ENCODE results near the gene EPHX1. TPM values are rescaled to one million over a fixed set of nuclear protein-coding genes. Genes with fewer than 3 reads are reported as not detected.

Gene EPHX1
- total and polyA plus RNA-seq, 2 of the 8 experiments (the other 6 are each of a cell fraction or from before 2014, with no cell fraction given): 45.3 to 79.1 TPM

DNA sequence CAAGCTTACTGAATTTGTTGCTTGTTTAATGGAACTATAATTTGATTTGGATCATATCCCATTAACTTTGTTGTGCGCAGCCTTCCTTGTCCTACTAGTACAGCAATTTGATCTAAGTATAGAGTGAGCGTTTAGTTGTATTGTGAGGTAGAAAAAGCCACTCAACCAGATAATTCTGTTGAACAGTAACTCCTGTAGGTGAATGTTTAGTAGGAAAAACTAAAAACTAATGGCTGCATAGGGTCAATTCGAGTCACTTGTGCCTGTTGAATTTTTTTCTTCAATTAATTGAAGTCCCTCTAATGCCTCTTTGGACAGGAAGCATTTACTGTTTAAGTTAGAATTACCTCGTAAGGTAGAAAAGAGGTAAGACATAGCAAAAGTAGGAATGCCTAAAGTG is 15.0 kb upstream of the EPHX1 start:
- no peaks in the 10 kb centered on the region for H3K4me1 ChIP-seq (replicated peaks in 1 of 4; ENCODE audit: control insufficient read depth in 3 of 4, insufficient read depth in 4 of 4, low read length in 3 of 4)
- no peak overlapping the region for H3K23ac ChIP-seq (ENCODE audit: insufficient read length)
- POLR2A ChIA-PET (ENCODE audit: partially characterized antibody): interaction anchor here (6.0 kb wide), 1 partner anchor 14 kb away, joined by 78 read pairs; the partner anchor contains the start of gene SRP9
- FAIRE-seq (no peak), DNase-seq (ENCODE audit: low read depth in 1 of 2, low spot score in 2 of 2) (no peak)
- no peak overlapping the region for H3K4me3 ChIP-seq (ENCODE audit: extremely low read depth in 1 of 4, insufficient read depth in 2 of 4, low read depth in 3 of 4, low read length in 4 of 4)
- peaks cover 15 to 32% of the 10 kb centered on the region in 2 experiments for H3K9me3 ChIP-seq (ENCODE audit: insufficient read depth in 2 of 2, low read depth in 1 of 2, low read length in 1 of 2)
- CTCF ChIA-PET (ENCODE audit: partially characterized antibody): interaction anchor here (4.1 kb wide), 1 partner anchor 15 kb away, joined by 25 read pairs; the partner anchor contains the start of gene EPHX1
- no peak overlapping the region for H3K9ac ChIP-seq (replicated peaks in 1 of 4; ENCODE audit: extremely low read depth in 1 of 4, low read depth in 3 of 4, low read length in 3 of 4)
- H3K27me3 ChIP-seq (replicated peaks in 1 of 4; ENCODE audit: control insufficient read depth in 3 of 4, extremely low read depth in 1 of 4, insufficient read depth in 3 of 4, low read length in 3 of 4): no peaks in the 10 kb centered on the region
- no peak overlapping the region for H2BK12ac ChIP-seq (ENCODE audit: low read depth, low read length)
- H2BK5ac ChIP-seq (ENCODE audit: low read depth, low read length): no peak overlapping the region
- H3K4ac ChIP-seq (replicated peaks; ENCODE audit: insufficient read length, low read depth, low read length): no peak overlapping the region
- no peak overlapping the region for H4K8ac ChIP-seq (ENCODE audit: extremely low read depth, insufficient read depth, low read length)
- no peaks in the 10 kb centered on the region for H3K79me1 ChIP-seq (ENCODE audit: low read depth, low read length)
- H4K91ac ChIP-seq (replicated peaks; ENCODE audit: insufficient read length, low read length): no peak overlapping the region
- no peak overlapping the region for H3K56ac ChIP-seq (replicated peaks; ENCODE audit: insufficient read length, low read depth, low read length)
- 94% methylated on average over 4 of the region's 4 CpGs; no CpG with 5 or more reads in 1 of the 2 experiments for WGBS, 2 experiments (ENCODE audit: extremely low coverage in 1 of 2, insufficient coverage in 1 of 2, insufficient read length in 1 of 2, insufficient replicate concordance in 2 of 2, low coverage in 1 of 2, low lambda C conversion rate in 2 of 2, missing lambda C conversion rate in 1 of 2)
- no peak overlapping the region for H3K27ac ChIP-seq (ENCODE audit: low read depth, low read length)
- no peak overlapping the region for H2BK120ac ChIP-seq (replicated peaks; ENCODE audit: low read depth, low read length)
- H4K20me1 ChIP-seq (replicated peaks in 1 of 2; ENCODE audit: control insufficient read depth in 1 of 2, insufficient read depth in 2 of 2, low read length in 2 of 2): no peaks in the 10 kb centered on the region
- H2AK5ac ChIP-seq (ENCODE audit: low read depth, low read length): no peak overlapping the region
- H2AFZ ChIP-seq (ENCODE audit: low read length): no peak overlapping the region
- peaks cover 5 to 41% (median 17%) of the 10 kb centered on the region in 4 experiments; a peak in 7 of 8 replicates for H3K36me3 ChIP-seq (ENCODE audit: control insufficient read depth in 2 of 4, insufficient read depth in 4 of 4, low read length in 3 of 4)
- no peaks in the 10 kb centered on the region for H3K23me2 ChIP-seq (ENCODE audit: low read depth, low read length)
- H3K14ac ChIP-seq (ENCODE audit: insufficient read length): no peak overlapping the region
- H3K79me2 ChIP-seq (ENCODE audit: control insufficient read depth in 1 of 2, insufficient read depth in 2 of 2, low read length in 2 of 2): 0 out of 4 replicates have a peak, but pooled peaks cover 0 to 3% of the 10 kb centered on the region in 2 experiments
- no peak overlapping the region for H2BK20ac ChIP-seq (ENCODE audit: low read length)
- H2BK15ac ChIP-seq (ENCODE audit: low read length): no peak overlapping the region
- H3K18ac ChIP-seq (ENCODE audit: extremely low read depth, low read length): no peak overlapping the region
- H4K5ac ChIP-seq (ENCODE audit: insufficient read length, low read depth, low read length): no peak overlapping the region
- TF ChIP-seq SRF (IDR thresholded peaks at IDR 0.05; ENCODE audit: low read depth, low read length) (no peak), ZNF274 (IDR thresholded peaks at IDR 0.05; ENCODE audit: borderline replicate concordance, extremely low read depth, low read length) (no peak), RNF2 (IDR thresholded peaks at IDR 0.05; ENCODE audit: borderline replicate concordance, low read depth, low read length, missing control alignments, poor library complexity, severe bottlenecking) (no peak), GABPA (IDR thresholded peaks at IDR 0.05; ENCODE audit: borderline replicate concordance, insufficient read depth, low read length) (no peak), RFX5 (IDR thresholded peaks at IDR 0.05; ENCODE audit: borderline replicate concordance, low read depth, low read length) (no peak), SP2 (IDR thresholded peaks at IDR 0.05; ENCODE audit: low read length) (no peak)
- no peak overlapping the region for H3K4me2 ChIP-seq (ENCODE audit: insufficient read depth in 1 of 2, low read depth in 2 of 2, low read length in 2 of 2)
